GM12891 (cell line): Measurements from ENCODE around the gene PMM1.

Source experiments
- POLR2A ChIP-seq: IDR thresholded peaks from 2 replicates; pipeline ENCODE4 v1.6.1; 2011; ENCODE audit warnings: low read depth, low read length, control low read depth
- POLR2AphosphoS5 ChIP-seq: IDR thresholded peaks from 2 replicates; pipeline ENCODE4 v1.6.1; 2011; ENCODE audit warnings: low read depth, low read length, control low read depth
- POU2F2 ChIP-seq: IDR thresholded peaks from 2 replicates; pipeline ENCODE4 v1.6.1; 2011; ENCODE audit warnings: low read depth, mild to moderate bottlenecking, control low read depth, low read length, moderate library complexity
- TAF1 ChIP-seq: IDR thresholded peaks from 2 replicates; pipeline ENCODE4 v1.6.1; 2011; ENCODE audit warnings: low read depth, low read length, control low read depth

- TF ChIP-seq POLR2A = no peak
- no peak for TF ChIP-seq POLR2AphosphoS5
- TF ChIP-seq POU2F2 = no peak
- no peak for TF ChIP-seq TAF1
These were observed 4.8 kb downstream of the PMM1 start for GRCh38 chr22:41584881-41585280.
